Ishikawa (cell line): ENCODE measurements around the gene MUC4.

Experiments
- EP300 ChIP-seq: IDR thresholded peaks from 2 replicates; pipeline ENCODE4 v1.6.1; 2012; ENCODE audit warnings: borderline replicate concordance
- FOXM1 ChIP-seq: IDR thresholded peaks from 2 replicates; pipeline ENCODE4 v1.6.1; 2012; ENCODE audit warnings: low read depth, borderline replicate concordance
- RAD21 ChIP-seq: IDR thresholded peaks from 2 replicates; pipeline ENCODE4 v1.6.1; 2012; ENCODE audit warnings: low read depth
- TAF1 ChIP-seq: IDR thresholded peaks from 2 replicates; pipeline ENCODE4 v1.6.1; 2012; ENCODE audit warnings: low read depth, mild to moderate bottlenecking
- YY1 ChIP-seq: IDR thresholded peaks from 2 replicates; pipeline ENCODE4 v1.6.1; 2012; ENCODE audit warnings: low read depth
- TF ChIP-seq, protein P1 (sequence below): IDR thresholded peaks from 2 replicates; pipeline ENCODE4 v1.6.1; 2012; ENCODE audit warnings: low read depth, mild to moderate bottlenecking
- TF ChIP-seq, protein P2 (sequence below): IDR thresholded peaks from 2 replicates; pipeline ENCODE4 v1.6.1; 2012

DNA sequence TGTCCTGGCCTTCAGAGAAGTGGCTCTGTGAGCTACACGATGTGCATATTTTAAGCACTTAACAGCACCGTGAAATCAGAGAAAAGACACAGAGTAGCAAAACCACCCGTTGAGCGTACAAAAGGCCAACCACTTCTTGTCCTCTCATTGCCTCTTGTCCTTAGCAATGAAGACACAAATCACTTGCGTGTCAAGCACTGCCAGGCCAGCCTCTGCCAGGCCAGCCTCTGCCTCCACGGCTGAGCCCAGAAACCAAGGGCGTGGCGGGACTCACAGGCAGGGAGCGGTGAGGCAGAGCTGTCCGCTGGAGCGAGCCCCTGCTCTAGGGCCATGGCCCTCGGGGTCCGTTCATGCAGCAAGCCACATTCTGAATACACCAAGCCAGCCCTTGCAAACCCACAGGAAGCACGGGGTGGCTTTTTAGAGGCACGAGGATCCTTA is 4.0 kb downstream of the MUC4 start:
- TF ChIP-seq, protein P1, sequence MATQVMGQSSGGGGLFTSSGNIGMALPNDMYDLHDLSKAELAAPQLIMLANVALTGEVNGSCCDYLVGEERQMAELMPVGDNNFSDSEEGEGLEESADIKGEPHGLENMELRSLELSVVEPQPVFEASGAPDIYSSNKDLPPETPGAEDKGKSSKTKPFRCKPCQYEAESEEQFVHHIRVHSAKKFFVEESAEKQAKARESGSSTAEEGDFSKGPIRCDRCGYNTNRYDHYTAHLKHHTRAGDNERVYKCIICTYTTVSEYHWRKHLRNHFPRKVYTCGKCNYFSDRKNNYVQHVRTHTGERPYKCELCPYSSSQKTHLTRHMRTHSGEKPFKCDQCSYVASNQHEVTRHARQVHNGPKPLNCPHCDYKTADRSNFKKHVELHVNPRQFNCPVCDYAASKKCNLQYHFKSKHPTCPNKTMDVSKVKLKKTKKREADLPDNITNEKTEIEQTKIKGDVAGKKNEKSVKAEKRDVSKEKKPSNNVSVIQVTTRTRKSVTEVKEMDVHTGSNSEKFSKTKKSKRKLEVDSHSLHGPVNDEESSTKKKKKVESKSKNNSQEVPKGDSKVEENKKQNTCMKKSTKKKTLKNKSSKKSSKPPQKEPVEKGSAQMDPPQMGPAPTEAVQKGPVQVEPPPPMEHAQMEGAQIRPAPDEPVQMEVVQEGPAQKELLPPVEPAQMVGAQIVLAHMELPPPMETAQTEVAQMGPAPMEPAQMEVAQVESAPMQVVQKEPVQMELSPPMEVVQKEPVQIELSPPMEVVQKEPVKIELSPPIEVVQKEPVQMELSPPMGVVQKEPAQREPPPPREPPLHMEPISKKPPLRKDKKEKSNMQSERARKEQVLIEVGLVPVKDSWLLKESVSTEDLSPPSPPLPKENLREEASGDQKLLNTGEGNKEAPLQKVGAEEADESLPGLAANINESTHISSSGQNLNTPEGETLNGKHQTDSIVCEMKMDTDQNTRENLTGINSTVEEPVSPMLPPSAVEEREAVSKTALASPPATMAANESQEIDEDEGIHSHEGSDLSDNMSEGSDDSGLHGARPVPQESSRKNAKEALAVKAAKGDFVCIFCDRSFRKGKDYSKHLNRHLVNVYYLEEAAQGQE: no peak
- TF ChIP-seq RAD21: no peak
- TF ChIP-seq, protein P2, sequence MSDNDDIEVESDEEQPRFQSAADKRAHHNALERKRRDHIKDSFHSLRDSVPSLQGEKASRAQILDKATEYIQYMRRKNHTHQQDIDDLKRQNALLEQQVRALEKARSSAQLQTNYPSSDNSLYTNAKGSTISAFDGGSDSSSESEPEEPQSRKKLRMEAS: 0 out of 2 replicates have a peak, but pooled peaks have one; percentile 12
- TF ChIP-seq TAF1: no peak
- TF ChIP-seq FOXM1: no peak
- no peak for TF ChIP-seq YY1
- no peak for TF ChIP-seq EP300
